ENCODE data around the gene UQCR10.

The UQCR10 gene

GRCh38 chr22:29740216-29740615 lies 27.0 kb upstream of the UQCR10 start:
- ATAC-seq, result no peak

DNA sequence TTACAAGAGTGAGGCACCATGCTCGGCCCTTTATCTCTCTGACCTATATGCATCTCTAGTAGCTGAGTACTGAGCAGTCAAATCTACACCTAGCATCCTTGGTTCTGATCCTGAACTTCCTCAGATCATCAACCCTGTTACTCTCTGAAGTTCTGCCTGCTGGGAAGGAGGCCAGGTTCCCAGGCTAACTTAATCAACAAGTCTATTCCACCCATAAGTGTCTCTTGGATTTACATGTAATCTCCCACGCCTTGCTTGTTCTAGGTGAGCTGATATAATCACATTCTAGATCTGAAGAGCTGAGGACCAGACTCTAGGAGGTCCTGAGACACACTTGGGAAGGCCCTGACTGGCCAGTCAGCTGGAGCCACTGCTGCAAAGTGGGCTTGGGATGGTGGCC lies 25.2 kb upstream of the UQCR10 start:
- no peak for TF ChIP-seq TOX (CRISPR knock-in tag; IDR thresholded peaks at IDR 0.05; ENCODE audit: borderline replicate concordance)
- no peak for TF ChIP-seq TCF4 (CRISPR knock-in tag; IDR thresholded peaks at IDR 0.05; ENCODE audit: borderline replicate concordance)
- TF ChIP-seq BACH2 (CRISPR knock-in tag; IDR thresholded peaks at IDR 0.05; ENCODE audit: borderline replicate concordance), result no peak
- TF ChIP-seq ISL1 (CRISPR knock-in tag; IDR thresholded peaks at IDR 0.05), result no peak
- TF ChIP-seq ZNF70 (CRISPR knock-in tag; IDR thresholded peaks at IDR 0.05), result no peak
- TF ChIP-seq CSDC2 (CRISPR knock-in tag; IDR thresholded peaks at IDR 0.05), result no peak
- TF ChIP-seq ARNTL (CRISPR knock-in tag; IDR thresholded peaks at IDR 0.05; ENCODE audit: borderline replicate concordance, low read depth), result no peak
- ATAC-seq, result no peak

More at GRCh38 chr22:29740216-29740615, 27.0 kb upstream of the UQCR10 start:
- TF ChIP-seq CSDC2 (CRISPR knock-in tag; IDR thresholded peaks at IDR 0.05) (no peak), ESRRG (CRISPR knock-in tag; IDR thresholded peaks at IDR 0.05) (no peak), POU6F1 (CRISPR knock-in tag; IDR thresholded peaks at IDR 0.05; ENCODE audit: borderline replicate concordance, low read depth) (no peak), ZNF8 (CRISPR knock-in tag; IDR thresholded peaks at IDR 0.05) (no peak)

DNA sequence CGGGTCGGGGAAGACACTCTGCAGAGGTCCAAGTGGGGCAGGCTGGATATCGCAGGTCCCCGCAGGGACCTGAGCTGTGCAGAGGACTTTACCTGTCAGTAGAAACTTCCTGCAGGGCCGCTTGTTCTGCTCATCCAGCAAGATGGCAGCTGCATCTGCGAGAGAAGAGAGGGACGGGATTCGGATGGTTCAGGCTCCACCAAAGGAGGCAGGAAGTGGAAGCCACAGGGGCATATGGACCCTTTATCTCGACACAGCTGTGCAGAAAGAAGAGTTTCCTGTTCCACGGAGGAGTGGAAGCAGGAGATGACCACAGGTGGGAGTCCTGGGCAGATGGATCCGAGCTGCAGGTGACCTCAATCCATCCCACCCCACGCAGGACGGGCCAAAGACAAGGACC lies 24.8 kb upstream of the UQCR10 start:
- TF ChIP-seq ZNF565 (CRISPR knock-in tag; conservative IDR thresholded peaks at IDR 0.05; ENCODE audit: low read depth) (no peak), PPARA (CRISPR knock-in tag; IDR thresholded peaks at IDR 0.05; ENCODE audit: borderline replicate concordance) (no peak), OSR1 (CRISPR knock-in tag; IDR thresholded peaks at IDR 0.05) (no peak)
- TF ChIP-seq, protein P1, sequence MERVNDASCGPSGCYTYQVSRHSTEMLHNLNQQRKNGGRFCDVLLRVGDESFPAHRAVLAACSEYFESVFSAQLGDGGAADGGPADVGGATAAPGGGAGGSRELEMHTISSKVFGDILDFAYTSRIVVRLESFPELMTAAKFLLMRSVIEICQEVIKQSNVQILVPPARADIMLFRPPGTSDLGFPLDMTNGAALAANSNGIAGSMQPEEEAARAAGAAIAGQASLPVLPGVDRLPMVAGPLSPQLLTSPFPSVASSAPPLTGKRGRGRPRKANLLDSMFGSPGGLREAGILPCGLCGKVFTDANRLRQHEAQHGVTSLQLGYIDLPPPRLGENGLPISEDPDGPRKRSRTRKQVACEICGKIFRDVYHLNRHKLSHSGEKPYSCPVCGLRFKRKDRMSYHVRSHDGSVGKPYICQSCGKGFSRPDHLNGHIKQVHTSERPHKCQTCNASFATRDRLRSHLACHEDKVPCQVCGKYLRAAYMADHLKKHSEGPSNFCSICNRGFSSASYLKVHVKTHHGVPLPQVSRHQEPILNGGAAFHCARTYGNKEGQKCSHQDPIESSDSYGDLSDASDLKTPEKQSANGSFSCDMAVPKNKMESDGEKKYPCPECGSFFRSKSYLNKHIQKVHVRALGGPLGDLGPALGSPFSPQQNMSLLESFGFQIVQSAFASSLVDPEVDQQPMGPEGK (CRISPR knock-in tag; IDR thresholded peaks at IDR 0.05; ENCODE audit: borderline replicate concordance), result no peak
- no peak for ATAC-seq

DNA sequence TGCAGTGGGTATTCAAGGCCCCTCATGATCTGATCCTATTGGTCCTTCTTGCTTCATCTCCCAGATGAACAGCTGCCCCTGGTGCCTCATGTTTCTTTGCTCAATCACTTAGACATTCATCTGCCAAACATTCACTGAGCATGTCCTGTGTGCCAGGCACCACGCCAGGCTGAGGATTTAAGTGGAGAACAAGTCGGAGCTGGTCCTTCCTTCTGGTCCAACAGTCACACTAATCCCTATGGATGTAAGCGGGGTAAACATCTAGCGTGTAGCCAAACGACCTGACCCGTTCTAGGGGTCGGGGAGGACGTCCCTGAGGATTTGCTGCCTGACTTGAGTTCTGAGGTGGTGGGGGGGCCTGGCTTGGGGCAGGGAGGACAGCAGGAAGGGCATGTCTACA lies 22.3 kb upstream of the UQCR10 start:
- ATAC-seq, result no peak
- TF ChIP-seq ESRRG (CRISPR knock-in tag; IDR thresholded peaks at IDR 0.05), result no peak
- no peak for TF ChIP-seq ZFP3 (CRISPR knock-in tag; IDR thresholded peaks at IDR 0.05)
- TF ChIP-seq ARNTL (CRISPR knock-in tag; IDR thresholded peaks at IDR 0.05; ENCODE audit: borderline replicate concordance, low read depth), result no peak
- no peak for TF ChIP-seq ZC3H10 (CRISPR knock-in tag; IDR thresholded peaks at IDR 0.05)
- TF ChIP-seq TOX (CRISPR knock-in tag; IDR thresholded peaks at IDR 0.05; ENCODE audit: borderline replicate concordance), result no peak
- TF ChIP-seq CSRNP3 (CRISPR knock-in tag; IDR thresholded peaks at IDR 0.05), result no peak
- no peak for TF ChIP-seq PPARA (CRISPR knock-in tag; IDR thresholded peaks at IDR 0.05; ENCODE audit: borderline replicate concordance)
- TF ChIP-seq POU6F1 (CRISPR knock-in tag; IDR thresholded peaks at IDR 0.05; ENCODE audit: borderline replicate concordance, low read depth), result no peak
- no peak for TF ChIP-seq SNAI2 (CRISPR knock-in tag; IDR thresholded peaks at IDR 0.05)
- no peak for TF ChIP-seq GLIS3 (CRISPR knock-in tag; IDR thresholded peaks at IDR 0.05)
- TF ChIP-seq, protein P1 (CRISPR knock-in tag; IDR thresholded peaks at IDR 0.05; ENCODE audit: borderline replicate concordance), result no peak
- TF ChIP-seq, protein P2, sequence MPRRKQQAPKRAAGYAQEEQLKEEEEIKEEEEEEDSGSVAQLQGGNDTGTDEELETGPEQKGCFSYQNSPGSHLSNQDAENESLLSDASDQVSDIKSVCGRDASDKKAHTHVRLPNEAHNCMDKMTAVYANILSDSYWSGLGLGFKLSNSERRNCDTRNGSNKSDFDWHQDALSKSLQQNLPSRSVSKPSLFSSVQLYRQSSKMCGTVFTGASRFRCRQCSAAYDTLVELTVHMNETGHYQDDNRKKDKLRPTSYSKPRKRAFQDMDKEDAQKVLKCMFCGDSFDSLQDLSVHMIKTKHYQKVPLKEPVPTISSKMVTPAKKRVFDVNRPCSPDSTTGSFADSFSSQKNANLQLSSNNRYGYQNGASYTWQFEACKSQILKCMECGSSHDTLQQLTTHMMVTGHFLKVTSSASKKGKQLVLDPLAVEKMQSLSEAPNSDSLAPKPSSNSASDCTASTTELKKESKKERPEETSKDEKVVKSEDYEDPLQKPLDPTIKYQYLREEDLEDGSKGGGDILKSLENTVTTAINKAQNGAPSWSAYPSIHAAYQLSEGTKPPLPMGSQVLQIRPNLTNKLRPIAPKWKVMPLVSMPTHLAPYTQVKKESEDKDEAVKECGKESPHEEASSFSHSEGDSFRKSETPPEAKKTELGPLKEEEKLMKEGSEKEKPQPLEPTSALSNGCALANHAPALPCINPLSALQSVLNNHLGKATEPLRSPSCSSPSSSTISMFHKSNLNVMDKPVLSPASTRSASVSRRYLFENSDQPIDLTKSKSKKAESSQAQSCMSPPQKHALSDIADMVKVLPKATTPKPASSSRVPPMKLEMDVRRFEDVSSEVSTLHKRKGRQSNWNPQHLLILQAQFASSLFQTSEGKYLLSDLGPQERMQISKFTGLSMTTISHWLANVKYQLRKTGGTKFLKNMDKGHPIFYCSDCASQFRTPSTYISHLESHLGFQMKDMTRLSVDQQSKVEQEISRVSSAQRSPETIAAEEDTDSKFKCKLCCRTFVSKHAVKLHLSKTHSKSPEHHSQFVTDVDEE (CRISPR knock-in tag; IDR thresholded peaks at IDR 0.05), result no peak
- TF ChIP-seq CREB5 (CRISPR knock-in tag; IDR thresholded peaks at IDR 0.05; ENCODE audit: low read depth), result no peak

Measured in SK-N-SH treated with all-trans-retinoic acid at 6 μM for 48 hours (cell line).